Measurements from ENCODE around the gene PRKCA. TPM values are rescaled to one million over a fixed set of nuclear protein-coding genes. Genes with fewer than 3 reads are reported as not detected.
"Not testable (repeated sequence)": the region's sequence is repeated elsewhere in the genome, so short reads cannot be mapped to it uniquely, and the experiment has no call there.

Gene PRKCA
- total RNA-seq, 1 experiment from 2014 or later, result 22.6 TPM

DNA sequence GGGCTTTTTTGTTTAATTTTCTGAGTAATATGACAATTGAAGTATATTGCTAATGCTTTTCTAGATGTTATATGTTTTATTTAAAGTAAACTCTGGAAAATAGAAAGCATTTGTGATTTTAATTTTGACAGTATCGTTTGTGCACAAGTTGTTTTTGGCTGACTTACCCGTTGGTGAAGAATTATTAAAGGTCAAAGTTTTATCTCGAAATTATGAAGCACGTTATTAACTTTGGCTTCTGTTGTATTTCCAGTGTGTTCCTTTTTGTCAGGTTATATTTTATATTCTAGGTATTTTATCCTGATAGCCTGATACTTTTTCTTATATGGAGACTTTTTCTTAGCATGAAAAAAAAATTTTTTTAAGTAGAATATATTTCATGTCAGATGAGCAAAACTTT lies 16.8 kb downstream of the PRKCA start:
- peaks cover 14% of the 10 kb centered on the region for H3K4me1 ChIP-seq (ENCODE audit: insufficient read depth, low read length)
- TF ChIP-seq EZH2phosphoT487 (IDR thresholded peaks at IDR 0.05; ENCODE audit: borderline replicate concordance, low read length) (no peak), EZH2 (IDR thresholded peaks at IDR 0.05; ENCODE audit: low read length, unreplicated experiment) (no peak)
- TF ChIP-seq, protein P1, sequence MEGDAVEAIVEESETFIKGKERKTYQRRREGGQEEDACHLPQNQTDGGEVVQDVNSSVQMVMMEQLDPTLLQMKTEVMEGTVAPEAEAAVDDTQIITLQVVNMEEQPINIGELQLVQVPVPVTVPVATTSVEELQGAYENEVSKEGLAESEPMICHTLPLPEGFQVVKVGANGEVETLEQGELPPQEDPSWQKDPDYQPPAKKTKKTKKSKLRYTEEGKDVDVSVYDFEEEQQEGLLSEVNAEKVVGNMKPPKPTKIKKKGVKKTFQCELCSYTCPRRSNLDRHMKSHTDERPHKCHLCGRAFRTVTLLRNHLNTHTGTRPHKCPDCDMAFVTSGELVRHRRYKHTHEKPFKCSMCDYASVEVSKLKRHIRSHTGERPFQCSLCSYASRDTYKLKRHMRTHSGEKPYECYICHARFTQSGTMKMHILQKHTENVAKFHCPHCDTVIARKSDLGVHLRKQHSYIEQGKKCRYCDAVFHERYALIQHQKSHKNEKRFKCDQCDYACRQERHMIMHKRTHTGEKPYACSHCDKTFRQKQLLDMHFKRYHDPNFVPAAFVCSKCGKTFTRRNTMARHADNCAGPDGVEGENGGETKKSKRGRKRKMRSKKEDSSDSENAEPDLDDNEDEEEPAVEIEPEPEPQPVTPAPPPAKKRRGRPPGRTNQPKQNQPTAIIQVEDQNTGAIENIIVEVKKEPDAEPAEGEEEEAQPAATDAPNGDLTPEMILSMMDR (conservative IDR thresholded peaks at IDR 0.05; ENCODE audit: low read depth, low read length), result no peak
- POLR2A ChIA-PET (ENCODE audit: unreplicated experiment), result no interaction called here
- no peak overlapping the region for H3K4me2 ChIP-seq (ENCODE audit: low read length)
- H3K4me3 ChIP-seq (ENCODE audit: low read length), result no peak overlapping the region
- H3K9me2 ChIP-seq (replicated peaks; ENCODE audit: low read length), result no peaks in the 10 kb centered on the region
- no peak overlapping the region for H3K9ac ChIP-seq (ENCODE audit: low read length)
- ATAC-seq (no peak), DNase-seq (no peak)
- H3K27ac ChIP-seq (ENCODE audit: low read length), result no peak overlapping the region
- H3F3A ChIP-seq (ENCODE audit: low read length, unreplicated experiment), result no peaks in the 10 kb centered on the region
- H3K79me2 ChIP-seq (ENCODE audit: low read length), result peaks cover 82% of the 10 kb centered on the region
- no peaks in the 10 kb centered on the region for H3K27me3 ChIP-seq (ENCODE audit: low read length)
- BruUV-seq (replicated peaks), result no TSS peak
- intact Hi-C loops (cut with micrococcal nuclease), result no loop called here
- CTCF ChIA-PET, result no interaction called here
- H2AFZ ChIP-seq (ENCODE audit: low read length), result no peak overlapping the region
- peaks cover 20% of the 10 kb centered on the region for H3K36me3 ChIP-seq (ENCODE audit: low read depth, low read length)
- H4K20me1 ChIP-seq (ENCODE audit: low read length), result no peaks in the 10 kb centered on the region
- H3K9me3 ChIP-seq (ENCODE audit: low read length), result peaks cover 7% of the 10 kb centered on the region

DNA sequence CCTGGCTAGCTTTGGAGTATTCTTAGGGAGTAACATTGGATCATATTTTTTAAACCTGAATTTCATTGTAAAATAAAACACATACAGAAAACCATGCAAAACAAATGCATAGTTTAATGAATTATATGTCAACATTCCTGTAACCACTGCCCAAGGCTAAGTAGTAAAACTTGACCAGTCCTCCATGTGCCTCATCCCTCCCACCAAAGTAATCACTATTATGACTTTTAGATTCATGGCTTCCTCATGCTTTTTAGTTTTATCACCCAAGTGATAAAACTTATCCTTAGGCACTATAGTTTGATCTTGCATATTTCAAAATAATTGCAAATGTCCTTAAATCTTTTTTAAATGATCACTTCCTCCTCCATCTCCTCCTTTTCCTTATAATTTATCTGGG lies 20.4 kb downstream of the PRKCA start:
- POLR2A ChIA-PET (ENCODE audit: unreplicated experiment), result no interaction called here
- H3K9me2 ChIP-seq (replicated peaks; ENCODE audit: low read length), result no peaks in the 10 kb centered on the region
- no peaks in the 10 kb centered on the region for H4K20me1 ChIP-seq (ENCODE audit: low read length)
- H3K4me1 ChIP-seq (ENCODE audit: insufficient read depth, low read length), result peaks cover 6% of the 10 kb centered on the region
- H3K4me2 ChIP-seq (ENCODE audit: low read length), result no peak overlapping the region
- CTCF ChIA-PET, result no interaction called here
- ATAC-seq, result peak; percentile 86
- peaks cover 23% of the 10 kb centered on the region for H3K36me3 ChIP-seq (ENCODE audit: low read depth, low read length)
- H3K4me3 ChIP-seq (ENCODE audit: low read length), result no peak overlapping the region
- BruUV-seq (replicated peaks), result no TSS peak
- no peaks in the 10 kb centered on the region for H3F3A ChIP-seq (ENCODE audit: low read length, unreplicated experiment)
- DNase-seq, result peak; percentile 48
- H2AFZ ChIP-seq (ENCODE audit: low read length), result no peak overlapping the region
- H3K79me2 ChIP-seq (ENCODE audit: low read length), result peaks cover 89% of the 10 kb centered on the region
- no peak overlapping the region for H3K9ac ChIP-seq (ENCODE audit: low read length)
- H3K27me3 ChIP-seq (ENCODE audit: low read length), result no peaks in the 10 kb centered on the region
- intact Hi-C loops (cut with micrococcal nuclease), result loop anchor here (1.0 kb wide), 1 partner anchor 26 kb away; no protein-coding TSS in a partner anchor
- TF ChIP-seq, protein P1 (conservative IDR thresholded peaks at IDR 0.05; ENCODE audit: low read depth, low read length), result no peak
- TF ChIP-seq EZH2phosphoT487 (IDR thresholded peaks at IDR 0.05; ENCODE audit: borderline replicate concordance, low read length) (no peak), EZH2 (IDR thresholded peaks at IDR 0.05; ENCODE audit: low read length, unreplicated experiment) (no peak)
- H3K9me3 ChIP-seq (ENCODE audit: low read length), result peaks cover 7% of the 10 kb centered on the region
- H3K27ac ChIP-seq (ENCODE audit: low read length), result no peak overlapping the region

DNA sequence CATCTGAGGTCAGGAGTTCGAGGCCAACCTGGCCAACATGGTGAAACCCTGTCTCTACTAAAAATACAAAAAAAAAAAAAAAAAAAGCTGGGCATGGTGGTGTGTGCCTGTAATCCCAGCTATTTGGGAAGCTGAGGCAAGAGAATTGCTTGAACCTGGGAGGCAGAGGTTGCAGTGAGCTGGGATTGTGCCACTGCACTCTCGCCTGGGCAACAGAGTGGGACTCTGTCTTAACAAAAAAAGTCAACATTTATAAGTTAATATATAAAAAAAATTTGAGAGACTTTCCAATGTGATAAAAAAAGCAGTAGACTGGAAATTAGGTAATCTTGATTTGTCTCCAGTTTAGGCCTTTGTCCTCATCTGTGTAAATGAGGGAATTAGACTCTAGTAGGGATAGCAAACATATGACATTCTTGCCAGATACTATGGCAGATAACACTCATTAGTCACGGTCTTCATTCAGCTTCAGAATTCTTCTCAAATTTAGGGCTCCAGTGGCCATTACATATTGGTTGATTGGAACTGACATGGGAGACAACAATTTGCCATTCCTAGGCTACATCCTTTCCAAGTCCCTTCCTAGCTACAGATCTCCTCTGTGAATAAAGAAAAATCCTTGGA lies 22.1 kb downstream of the PRKCA start:
- H3K9me3 ChIP-seq (ENCODE audit: low read length); H3K9ac ChIP-seq (ENCODE audit: low read length); H4K20me1 ChIP-seq (ENCODE audit: low read length); CTCF ChIA-PET; BruUV-seq (replicated peaks); H2AFZ ChIP-seq (ENCODE audit: low read length); POLR2A ChIA-PET (ENCODE audit: unreplicated experiment); DNase-seq; H3K4me2 ChIP-seq (ENCODE audit: low read length); H3K9me2 ChIP-seq (replicated peaks; ENCODE audit: low read length); intact Hi-C loops (cut with micrococcal nuclease); ATAC-seq; H3K27me3 ChIP-seq (ENCODE audit: low read length); H3K27ac ChIP-seq (ENCODE audit: low read length); H3K4me3 ChIP-seq (ENCODE audit: low read length); H3K4me1 ChIP-seq (ENCODE audit: insufficient read depth, low read length); H3F3A ChIP-seq (ENCODE audit: low read length, unreplicated experiment): not testable (repeated sequence)
- H3K79me2 ChIP-seq (ENCODE audit: low read length), result peaks cover 82% of the 10 kb centered on the region
- H3K36me3 ChIP-seq (ENCODE audit: low read depth, low read length), result peaks cover 27% of the 10 kb centered on the region
